GM21723 (cell line): ENCODE measurements around the gene ACSS2.

Experiments
- ATAC-seq: cut with Tn5 transposase; IDR thresholded peaks from one replicate; pipeline ENCODE4 v1.9.1; 2021; ENCODE audit warnings: mild to moderate bottlenecking, moderate library complexity; ENCODE audit not compliant: unreplicated experiment

Gene ACSS2

GRCh38 chr20:34907616-34908469 lies 31.4 kb downstream of the ACSS2 start:
- no peak for ATAC-seq

GRCh38 chr20:34915131-34915530 lies 38.7 kb downstream of the ACSS2 start:
- ATAC-seq: no peak

GRCh38 chr20:34915749-34916455 lies 39.5 kb downstream of the ACSS2 start:
- ATAC-seq: no peak

GRCh38 chr20:34916774-34917354 lies 40.5 kb downstream of the ACSS2 start:
- ATAC-seq: no peak

- ATAC-seq: no peak
Observed at GRCh38 chr20:34920055-34920454, 43.6 kb downstream of the ACSS2 start.

- no peak for ATAC-seq
Observed at GRCh38 chr20:34921436-34921835, 45.0 kb downstream of the ACSS2 start.

GRCh38 chr20:34922654-34923381 lies 46.4 kb downstream of the ACSS2 start:
- no peak for ATAC-seq

GRCh38 chr20:34923414-34923813 lies 47.0 kb downstream of the ACSS2 start:
- ATAC-seq: no peak

GRCh38 chr20:34925341-34925740 lies 48.9 kb downstream of the ACSS2 start:
- ATAC-seq: no peak

- no peak for ATAC-seq
Observed at GRCh38 chr20:34925981-34926380, 49.6 kb downstream of the ACSS2 start.

GRCh38 chr20:34926581-34926980 lies 50.2 kb downstream of the ACSS2 start:
- ATAC-seq: no peak

GRCh38 chr20:34927736-34928135 lies 51.3 kb downstream of the ACSS2 start:
- no peak for ATAC-seq

GRCh38 chr20:34928411-34928810 lies 52.0 kb downstream of the ACSS2 start:
- no peak for ATAC-seq

- no peak for ATAC-seq
Observed at GRCh38 chr20:34931771-34932170, 55.4 kb downstream of the ACSS2 start.

- ATAC-seq: no peak
Observed at GRCh38 chr20:34938466-34939163, 62.2 kb downstream of the ACSS2 start.

GRCh38 chr20:34940081-34940481 lies 63.7 kb downstream of the ACSS2 start:
- no peak for ATAC-seq

GRCh38 chr20:34941226-34941625 lies 64.8 kb downstream of the ACSS2 start:
- ATAC-seq: no peak

GRCh38 chr20:34942301-34942700 lies 65.9 kb downstream of the ACSS2 start:
- no peak for ATAC-seq

- no peak for ATAC-seq
Observed at GRCh38 chr20:34943808-34944567, 67.6 kb downstream of the ACSS2 start.
